Measurements from ENCODE around the gene SASH1.
"Not testable (repeated sequence)": the region's sequence is repeated elsewhere in the genome, so short reads cannot be mapped to it uniquely, and the experiment has no call there.

Gene SASH1

GRCh38 chr6:148367411-148368024 lies 24.9 kb downstream of the SASH1 start:
- DNase-seq (ENCODE audit: low spot score), result peak; percentile 48

GRCh38 chr6:148370176-148370575 lies 27.5 kb downstream of the SASH1 start:
- no peak for DNase-seq (ENCODE audit: low spot score)

GRCh38 chr6:148374040-148374774 lies 31.6 kb downstream of the SASH1 start:
- no peak for DNase-seq (ENCODE audit: low spot score)

GRCh38 chr6:148375401-148375800 lies 32.8 kb downstream of the SASH1 start:
- DNase-seq (ENCODE audit: low spot score), result no peak

- DNase-seq (ENCODE audit: low spot score), result no peak
Measured at GRCh38 chr6:148379481-148379880, 36.8 kb downstream of the SASH1 start.

- no peak for DNase-seq (ENCODE audit: low spot score)
Measured at GRCh38 chr6:148379966-148380713, 37.5 kb downstream of the SASH1 start.

GRCh38 chr6:148382051-148382450 lies 39.4 kb downstream of the SASH1 start:
- DNase-seq (ENCODE audit: low spot score), result not testable (repeated sequence)

- DNase-seq (ENCODE audit: low spot score), result no peak
Measured at GRCh38 chr6:148382861-148383260, 40.2 kb downstream of the SASH1 start.

- DNase-seq (ENCODE audit: low spot score), result no peak
Measured at GRCh38 chr6:148383658-148384368, 41.2 kb downstream of the SASH1 start.

- DNase-seq (ENCODE audit: low spot score), result no peak
Measured at GRCh38 chr6:148385379-148385778, 42.7 kb downstream of the SASH1 start.

GRCh38 chr6:148388521-148388920 lies 45.9 kb downstream of the SASH1 start:
- DNase-seq (ENCODE audit: low spot score), result no peak

- DNase-seq (ENCODE audit: low spot score), result no peak
Measured at GRCh38 chr6:148389086-148389485, 46.4 kb downstream of the SASH1 start.

GRCh38 chr6:148389917-148390316 lies 47.3 kb downstream of the SASH1 start:
- no peak for DNase-seq (ENCODE audit: low spot score)

GRCh38 chr6:148392127-148392526 lies 49.5 kb downstream of the SASH1 start:
- DNase-seq (ENCODE audit: low spot score), result not testable (repeated sequence)

GRCh38 chr6:148392671-148393070 lies 50.0 kb downstream of the SASH1 start:
- no peak for DNase-seq (ENCODE audit: low spot score)

- peak; percentile 21 for DNase-seq (ENCODE audit: low spot score)
Measured at GRCh38 chr6:148395583-148396101, 53.0 kb downstream of the SASH1 start.

- DNase-seq (ENCODE audit: low spot score), result no peak
Measured at GRCh38 chr6:148396411-148396810, 53.8 kb downstream of the SASH1 start.

- no peak for DNase-seq (ENCODE audit: low spot score)
Measured at GRCh38 chr6:148396926-148397325, 54.3 kb downstream of the SASH1 start.

- DNase-seq (ENCODE audit: low spot score), result no peak
Measured at GRCh38 chr6:148398244-148398643, 55.6 kb downstream of the SASH1 start.

GRCh38 chr6:148398678-148399077 lies 56.0 kb downstream of the SASH1 start:
- DNase-seq (ENCODE audit: low spot score), result no peak

GRCh38 chr6:148401571-148401970 lies 58.9 kb downstream of the SASH1 start:
- DNase-seq (ENCODE audit: low spot score), result no peak

GRCh38 chr6:148404456-148405054 lies 61.9 kb downstream of the SASH1 start:
- DNase-seq (ENCODE audit: low spot score), result no peak

Data from hepatic stellate cell (primary cell).